IMR-90 (cell line): ENCODE results near the gene NUPR1.

Experiments used
- CEBPB ChIP-seq: IDR thresholded peaks from 2 replicates; pipeline ENCODE4 v1.6.1; 2012; ENCODE audit warnings: low read depth, low read length, improper control_type of control experiment
- CHD1 ChIP-seq: IDR thresholded peaks from 2 replicates; pipeline ENCODE4 v1.6.1; 2012; ENCODE audit warnings: low read depth, low read length, improper control_type of control experiment
- FOS ChIP-seq: fragments of 150-350 bp; IDR thresholded peaks from 2 replicates; pipeline ENCODE4 v1.6.1; 2016; ENCODE audit warnings: low read depth, low read length
- MAZ ChIP-seq: IDR thresholded peaks from 2 replicates; pipeline ENCODE4 v1.6.1; 2012; ENCODE audit warnings: low read depth, mild to moderate bottlenecking, low read length, improper control_type of control experiment, moderate library complexity, borderline replicate concordance
- MXI1 ChIP-seq: IDR thresholded peaks from 2 replicates; pipeline ENCODE4 v1.6.1; 2012; ENCODE audit warnings: low read depth, mild to moderate bottlenecking, low read length, moderate library complexity, borderline replicate concordance
- NFE2L2 ChIP-seq: fragments of 150-350 bp; IDR thresholded peaks from 2 replicates; pipeline ENCODE4 v1.6.1; 2016; ENCODE audit warnings: low read depth, mild to moderate bottlenecking, low read length
- POLR2A ChIP-seq: IDR thresholded peaks from 2 replicates; pipeline ENCODE4 v1.6.1; 2012; ENCODE audit warnings: mild to moderate bottlenecking, low read depth, low read length
- RAD21 ChIP-seq: IDR thresholded peaks from 2 replicates; pipeline ENCODE4 v1.6.1; 2012; ENCODE audit warnings: low read length, improper control_type of control experiment
- RCOR1 ChIP-seq: IDR thresholded peaks from 2 replicates; pipeline ENCODE4 v1.6.1; 2012; ENCODE audit warnings: mild to moderate bottlenecking, low read length, improper control_type of control experiment; ENCODE audit not compliant: insufficient replicate concordance
- SMC3 ChIP-seq: fragments of 150-350 bp; IDR thresholded peaks from 2 replicates; pipeline ENCODE4 v1.6.1; 2016; ENCODE audit warnings: low read depth, mild to moderate bottlenecking, antibody characterized with exemption, low read length, moderate library complexity
- TF ChIP-seq, protein P1 (sequence below): conservative IDR thresholded peaks from 2 replicates; pipeline ENCODE4 v1.5.1; 2012; ENCODE audit warnings: mild to moderate bottlenecking, low read depth, low read length, improper control_type of control experiment
- TF ChIP-seq, protein P2 (sequence below): fragments of 150-350 bp; IDR thresholded peaks from 2 replicates; pipeline ENCODE4 v1.6.1; 2017; ENCODE audit warnings: mild to moderate bottlenecking, antibody characterized with exemption, low read length, low read depth

DNA sequence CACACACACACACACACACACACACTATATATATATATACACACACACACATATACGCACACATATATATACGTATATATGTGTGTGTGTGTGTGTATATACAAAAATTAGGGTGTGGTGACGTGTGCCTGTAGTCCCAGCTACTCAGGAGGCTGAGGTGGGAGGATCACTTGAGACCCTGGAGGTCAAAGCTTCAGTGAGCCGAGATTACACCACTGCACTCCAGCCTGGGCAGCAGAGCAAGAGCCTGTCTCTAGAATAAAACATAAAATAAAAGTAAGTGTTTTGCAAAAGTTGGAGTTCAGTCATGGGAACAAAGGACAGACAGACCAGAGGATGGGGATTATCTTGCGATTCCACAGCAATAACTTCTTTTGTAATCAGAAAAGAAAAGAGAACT, 10.8 kb downstream of the NUPR1 start:
- TF ChIP-seq, protein P1, sequence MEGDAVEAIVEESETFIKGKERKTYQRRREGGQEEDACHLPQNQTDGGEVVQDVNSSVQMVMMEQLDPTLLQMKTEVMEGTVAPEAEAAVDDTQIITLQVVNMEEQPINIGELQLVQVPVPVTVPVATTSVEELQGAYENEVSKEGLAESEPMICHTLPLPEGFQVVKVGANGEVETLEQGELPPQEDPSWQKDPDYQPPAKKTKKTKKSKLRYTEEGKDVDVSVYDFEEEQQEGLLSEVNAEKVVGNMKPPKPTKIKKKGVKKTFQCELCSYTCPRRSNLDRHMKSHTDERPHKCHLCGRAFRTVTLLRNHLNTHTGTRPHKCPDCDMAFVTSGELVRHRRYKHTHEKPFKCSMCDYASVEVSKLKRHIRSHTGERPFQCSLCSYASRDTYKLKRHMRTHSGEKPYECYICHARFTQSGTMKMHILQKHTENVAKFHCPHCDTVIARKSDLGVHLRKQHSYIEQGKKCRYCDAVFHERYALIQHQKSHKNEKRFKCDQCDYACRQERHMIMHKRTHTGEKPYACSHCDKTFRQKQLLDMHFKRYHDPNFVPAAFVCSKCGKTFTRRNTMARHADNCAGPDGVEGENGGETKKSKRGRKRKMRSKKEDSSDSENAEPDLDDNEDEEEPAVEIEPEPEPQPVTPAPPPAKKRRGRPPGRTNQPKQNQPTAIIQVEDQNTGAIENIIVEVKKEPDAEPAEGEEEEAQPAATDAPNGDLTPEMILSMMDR = no peak
- TF ChIP-seq POLR2A (no peak), MXI1 (no peak), SMC3 (no peak), NFE2L2 (no peak), RAD21 (no peak), MAZ (no peak), FOS (no peak), CHD1 (no peak), RCOR1 (no peak), CEBPB (no peak)
- TF ChIP-seq, protein P2, sequence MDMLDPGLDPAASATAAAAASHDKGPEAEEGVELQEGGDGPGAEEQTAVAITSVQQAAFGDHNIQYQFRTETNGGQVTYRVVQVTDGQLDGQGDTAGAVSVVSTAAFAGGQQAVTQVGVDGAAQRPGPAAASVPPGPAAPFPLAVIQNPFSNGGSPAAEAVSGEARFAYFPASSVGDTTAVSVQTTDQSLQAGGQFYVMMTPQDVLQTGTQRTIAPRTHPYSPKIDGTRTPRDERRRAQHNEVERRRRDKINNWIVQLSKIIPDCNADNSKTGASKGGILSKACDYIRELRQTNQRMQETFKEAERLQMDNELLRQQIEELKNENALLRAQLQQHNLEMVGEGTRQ = no peak
